Chondrocyte (in vitro differentiated cells): ENCODE data around the gene CSRP1. TPM values are rescaled to one million over a fixed set of nuclear protein-coding genes. Genes with fewer than 3 reads are reported as not detected.

ENCODE experiments used
- DNase-seq: peaks from one replicate; pipeline ENCODE4 v3.0.0; 2021; ENCODE audit warnings: mixed read lengths, low spot score
- H3K27ac Mint-ChIP-seq: one replicate; pipeline ENCODE4 v1.8.0; 2021; ENCODE audit warnings: mild to moderate bottlenecking, moderate library complexity, mixed read lengths; ENCODE audit not compliant: unreplicated experiment
- H3K27me3 Mint-ChIP-seq: 2 replicates; pipeline ENCODE4 v1.8.0; 2021; ENCODE audit warnings: low read depth, mixed read lengths
- H3K36me3 Mint-ChIP-seq: 2 replicates; pipeline ENCODE4 v1.8.0; 2021; ENCODE audit warnings: low read depth, mixed read lengths
- H3K4me1 Mint-ChIP-seq: 2 replicates; pipeline ENCODE4 v1.8.0; 2021; ENCODE audit warnings: low read depth, mild to moderate bottlenecking, mixed read lengths
- H3K4me3 Mint-ChIP-seq: one replicate; pipeline ENCODE4 v1.8.0; 2021; ENCODE audit warnings: mild to moderate bottlenecking, moderate library complexity, mixed read lengths; ENCODE audit not compliant: unreplicated experiment
- H3K9me3 Mint-ChIP-seq: 2 replicates; pipeline ENCODE4 v1.8.0; 2021; ENCODE audit warnings: low read depth, mixed read lengths
- CTCF ChIP-seq: fragments of 200-600 bp; sonication (generic); IDR thresholded peaks from 2 replicates; pipeline ENCODE4 v1.5.0; 2021; ENCODE audit warnings: antibody characterized with exemption, mild to moderate bottlenecking, moderate library complexity
- total RNA-seq: library from RNA; stranded (reverse); gene quantifications from 3 replicates; pipeline ENCODE4 v1.2.1, GENCODE V29; 2021

CSRP1 gene
- total RNA-seq, 1 donor from 2014 or later, result 5.9 TPM

- DNase-seq, result no peak
- Mint-ChIP-seq H3K27ac (no peak overlapping the region), H3K4me3 (no peak overlapping the region), H3K9me3 (no peaks in the 10 kb centered on the region), H3K36me3 (no peaks in the 10 kb centered on the region), H3K27me3 (no peaks in the 10 kb centered on the region), H3K4me1 (peaks cover 33% of the 10 kb centered on the region)
- TF ChIP-seq CTCF, result no peak
Measured at GRCh38 chr1:201510734-201511133, 3.8 kb upstream of the CSRP1 start.

- no peak for DNase-seq
- H3K4me3 Mint-ChIP-seq, result no peak overlapping the region
- H3K9me3 Mint-ChIP-seq, result no peaks in the 10 kb centered on the region
- H3K27me3 Mint-ChIP-seq, result no peaks in the 10 kb centered on the region
- TF ChIP-seq CTCF, result no peak
- H3K36me3 Mint-ChIP-seq, result no peaks in the 10 kb centered on the region
- H3K27ac Mint-ChIP-seq, result no peak overlapping the region
- H3K4me1 Mint-ChIP-seq, result peaks cover 41% of the 10 kb centered on the region
Measured at GRCh38 chr1:201509601-201510374, 2.9 kb upstream of the CSRP1 start.

- Mint-ChIP-seq H3K27me3 (no peaks in the 10 kb centered on the region), H3K9me3 (no peaks in the 10 kb centered on the region), H3K4me1 (peaks cover 49% of the 10 kb centered on the region), H3K27ac (no peak overlapping the region), H3K36me3 (no peaks in the 10 kb centered on the region), H3K4me3 (no peak overlapping the region)
- DNase-seq, result no peak
- TF ChIP-seq CTCF, result no peak
Measured at GRCh38 chr1:201508809-201509208, 1.9 kb upstream of the CSRP1 start.

GRCh38 chr1:201507360-201507675 is 395 bp upstream of the CSRP1 start:
- Mint-ChIP-seq H3K9me3 (no peaks in the 10 kb centered on the region), H3K27me3 (no peaks in the 10 kb centered on the region), H3K4me1 (peaks cover 49% of the 10 kb centered on the region), H3K36me3 (no peaks in the 10 kb centered on the region), H3K4me3 (no peak overlapping the region), H3K27ac (no peak overlapping the region)
- DNase-seq, result no peak
- no peak for TF ChIP-seq CTCF

GRCh38 chr1:201506092-201506491 is 831 bp downstream of the CSRP1 start:
- H3K4me1 Mint-ChIP-seq, result peaks cover 49% of the 10 kb centered on the region
- no peak for DNase-seq
- H3K27ac Mint-ChIP-seq, result no peak overlapping the region
- TF ChIP-seq CTCF, result no peak
- no peaks in the 10 kb centered on the region for H3K27me3 Mint-ChIP-seq
- no peaks in the 10 kb centered on the region for H3K9me3 Mint-ChIP-seq
- no peaks in the 10 kb centered on the region for H3K36me3 Mint-ChIP-seq
- no peak overlapping the region for H3K4me3 Mint-ChIP-seq
